H9 (cell line): ENCODE results near the gene ELOVL2. TPM values are rescaled to one million over a fixed set of nuclear protein-coding genes. Genes with fewer than 3 reads are reported as not detected.

Experiments used
- DNase-seq: peaks from one replicate; pipeline ENCODE4 v3.0.0-alpha.2; 2017
- H2AFZ ChIP-seq: one replicate; pipeline ENCODE4 v1.6.1; 2013; ENCODE audit warnings: mild to moderate bottlenecking, low read length, control low read depth, moderate library complexity
- H2AK5ac ChIP-seq: 2 replicates; pipeline ENCODE4 v1.6.1; 2013; ENCODE audit warnings: low read length, control low read depth, mixed read lengths; ENCODE audit not compliant: insufficient read length
- H2BK120ac ChIP-seq: one replicate; pipeline ENCODE4 v1.6.1; 2013; ENCODE audit warnings: low read depth, mild to moderate bottlenecking, low read length, control low read depth, inconsistent platforms; ENCODE audit not compliant: poor library complexity, severe bottlenecking
- H2BK12ac ChIP-seq: 2 replicates; pipeline ENCODE4 v1.6.1; 2013; ENCODE audit warnings: low read length, control low read depth, mixed read lengths, low read depth; ENCODE audit not compliant: insufficient read length
- H2BK15ac ChIP-seq: 2 replicates; pipeline ENCODE4 v1.6.1; 2013; ENCODE audit warnings: low read depth, low read length, control low read depth
- H2BK20ac ChIP-seq: one replicate; pipeline ENCODE4 v1.6.1; 2013; ENCODE audit warnings: low read depth, mild to moderate bottlenecking, low read length, control low read depth, inconsistent platforms; ENCODE audit not compliant: poor library complexity, severe bottlenecking
- H2BK5ac ChIP-seq: 2 replicates; pipeline ENCODE4 v1.6.1; 2013; ENCODE audit warnings: low read length, control low read depth, mixed read lengths; ENCODE audit not compliant: insufficient read length
- H3K14ac ChIP-seq: 2 replicates; pipeline ENCODE4 v1.6.1; 2013; ENCODE audit warnings: low read length, control low read depth; ENCODE audit not compliant: insufficient read depth
- H3K18ac ChIP-seq: 2 replicates; pipeline ENCODE4 v1.6.1; 2013; ENCODE audit warnings: low read depth, mild to moderate bottlenecking, mixed read lengths, low read length, control low read depth; ENCODE audit not compliant: insufficient read length
- H3K23ac ChIP-seq: 2 replicates; pipeline ENCODE4 v1.6.1; 2013; ENCODE audit warnings: low read length, control low read depth, mixed read lengths, low read depth; ENCODE audit not compliant: insufficient read length
- H3K23me2 ChIP-seq: 2 replicates; pipeline ENCODE4 v1.6.1; 2013; ENCODE audit warnings: low read depth, mild to moderate bottlenecking, mixed read lengths, low read length, control low read depth; ENCODE audit not compliant: insufficient read length, poor library complexity, severe bottlenecking
- H3K27ac ChIP-seq: 2 replicates; pipeline ENCODE4 v1.5.1; 2013; ENCODE audit warnings: low read length, control low read depth, mixed read lengths, low read depth; ENCODE audit not compliant: insufficient read length
- H3K27me3 ChIP-seq: 2 replicates; pipeline ENCODE4 v1.6.1; 2013; ENCODE audit warnings: low read length, control low read depth, inconsistent platforms; ENCODE audit not compliant: insufficient read depth
- H3K4ac ChIP-seq: 2 replicates; pipeline ENCODE4 v1.6.1; 2013; ENCODE audit warnings: low read depth, mild to moderate bottlenecking, control low read depth, inconsistent platforms, low read length, moderate library complexity
- H3K4me1 ChIP-seq: 2 replicates; pipeline ENCODE4 v1.6.1; 2013; ENCODE audit warnings: low read length, control low read depth, inconsistent platforms; ENCODE audit not compliant: insufficient read depth
- H3K4me2 ChIP-seq: 2 replicates; pipeline ENCODE4 v1.6.1; 2013; ENCODE audit warnings: low read length, control low read depth, mixed read lengths; ENCODE audit not compliant: insufficient read length, insufficient read depth
- H3K56ac ChIP-seq: 2 replicates; pipeline ENCODE4 v1.6.1; 2013; ENCODE audit warnings: low read depth, mild to moderate bottlenecking, mixed read lengths, low read length, control low read depth; ENCODE audit not compliant: insufficient read length
- H3K79me1 ChIP-seq: 2 replicates; pipeline ENCODE4 v1.6.1; 2013; ENCODE audit warnings: low read depth, mild to moderate bottlenecking, moderate library complexity, low read length, control low read depth, inconsistent platforms; ENCODE audit not compliant: insufficient read depth, poor library complexity, severe bottlenecking
- H3K79me2 ChIP-seq: 2 replicates; pipeline ENCODE4 v1.6.1; 2013; ENCODE audit warnings: low read length, control low read depth, inconsistent platforms; ENCODE audit not compliant: insufficient read depth
- H3K9ac ChIP-seq: 2 replicates; pipeline ENCODE4 v1.6.1; 2013; ENCODE audit warnings: low read length, control low read depth, mixed read lengths; ENCODE audit not compliant: insufficient read length; ENCODE audit errors: extremely low read depth
- H3K9me3 ChIP-seq: one replicate; pipeline ENCODE4 v1.6.1; 2013; ENCODE audit warnings: low read depth, low read length, inconsistent platforms; ENCODE audit not compliant: control insufficient read depth
- H3T11ph ChIP-seq: one replicate; pipeline ENCODE4 v1.6.1; 2013; ENCODE audit warnings: mild to moderate bottlenecking, low read length, control low read depth, inconsistent platforms
- H4K20me1 ChIP-seq: one replicate; pipeline ENCODE4 v1.6.1; 2013; ENCODE audit not compliant: control insufficient read depth, insufficient read length, insufficient read depth
- H4K5ac ChIP-seq: 2 replicates; pipeline ENCODE4 v1.6.1; 2013; ENCODE audit warnings: low read depth, mild to moderate bottlenecking, mixed read lengths, low read length, control low read depth; ENCODE audit not compliant: insufficient read length
- H4K8ac ChIP-seq: replicated peaks from 2 replicates; pipeline ENCODE4 v1.6.1; 2013; ENCODE audit warnings: low read length, control low read depth, mixed read lengths, low read depth; ENCODE audit not compliant: insufficient read length
- H4K91ac ChIP-seq: 2 replicates; pipeline ENCODE4 v1.6.1; 2013; ENCODE audit warnings: low read depth, mild to moderate bottlenecking, moderate library complexity, mixed read lengths, low read length, control low read depth; ENCODE audit not compliant: insufficient read length
- H3K27ac Mint-ChIP-seq, 3 experiments: 2 replicates in 2 of 3; 3 replicates in 1 of 3; pipeline ENCODE4 v1.8.0; 2020 to 2021; ENCODE audit warnings: mixed read lengths in 3 of 3, mild to moderate bottlenecking in 1 of 3, moderate library complexity in 1 of 3
- H3K27me3 Mint-ChIP-seq: 2 replicates; pipeline ENCODE4 v1.8.0; 2021; ENCODE audit warnings: low read depth, mild to moderate bottlenecking, moderate library complexity, mixed read lengths
- H3K36me3 Mint-ChIP-seq, 3 experiments: 2 replicates in 2 of 3; 3 replicates in 1 of 3; pipeline ENCODE4 v1.8.0; 2020 to 2021; ENCODE audit warnings: low read depth in 3 of 3, mixed read lengths in 3 of 3; ENCODE audit not compliant: insufficient read depth in 1 of 3
- H3K4me1 Mint-ChIP-seq, 2 experiments: 2 replicates each; pipeline ENCODE4 v1.8.0; 2020; ENCODE audit warnings: mixed read lengths in 2 of 2
- H3K4me3 Mint-ChIP-seq, 2 experiments: 2 replicates in 1 of 2; 3 replicates in 1 of 2; pipeline ENCODE4 v1.8.0; 2020 to 2021; ENCODE audit warnings: mild to moderate bottlenecking in 2 of 2, mixed read lengths in 2 of 2, moderate library complexity in 1 of 2
- H3K9me3 Mint-ChIP-seq, 2 experiments: 2 replicates in 1 of 2; 3 replicates in 1 of 2; pipeline ENCODE4 v1.8.0; 2020; ENCODE audit warnings: mild to moderate bottlenecking in 2 of 2, mixed read lengths in 2 of 2, moderate library complexity in 1 of 2
- CTCF ChIP-seq: fragments of 200-600 bp; sonication (generic); conservative IDR thresholded peaks from 3 replicates; pipeline ENCODE4 v1.8.0; 2021; ENCODE audit warnings: antibody characterized with exemption, mild to moderate bottlenecking
- WGBS: extraction: QIAGEN DNeasy Blood & Tissue Kit; methylation state at CpG from one replicate; pipeline ENCODE4 v1.1.7; 2013; ENCODE audit warnings: missing lambda C conversion rate, low lambda C conversion rate, mixed read lengths; ENCODE audit not compliant: insufficient read length; ENCODE audit errors: extremely low coverage; 5-methylcytosine and 5-hydroxymethylcytosine counted together
- total RNA-seq: library from RNA; stranded (reverse); gene quantifications from 2 replicates; pipeline ENCODE4 v1.2.1, GENCODE V29; 2021

ELOVL2 gene
- total RNA-seq, 1 experiment from 2014 or later = 0.57 TPM

GRCh38 chr6:11007715-11008608, 36.1 kb downstream of the ELOVL2 start:
- Histone ChIP-seq H3K23me2 (no peaks in the 10 kb centered on the region), H4K20me1 (no peaks in the 10 kb centered on the region), H3K9me3 (no peaks in the 10 kb centered on the region), H3K4me2 (no peak overlapping the region), H2BK20ac (no peak overlapping the region), H4K5ac (no peak overlapping the region), H3K9ac (no peak overlapping the region), H4K91ac (no peak overlapping the region), H3K56ac (no peak overlapping the region), H4K8ac (no peak overlapping the region), H3K27ac (no peak overlapping the region), H3K79me1 (no peaks in the 10 kb centered on the region), H3K27me3 (no peaks in the 10 kb centered on the region), H3K18ac (no peak overlapping the region), H3K23ac (no peak overlapping the region), H2AK5ac (no peak overlapping the region), H2BK120ac (no peak overlapping the region), H2BK15ac (no peak overlapping the region), H3K79me2 (no peaks in the 10 kb centered on the region), H3T11ph (no peak overlapping the region), H3K4me1 (no peaks in the 10 kb centered on the region; the same call in 1 of the 2 replicates), H2BK12ac (no peak overlapping the region), H2BK5ac (no peak overlapping the region), H2AFZ (no peak overlapping the region), H3K14ac (no peak overlapping the region), H3K4ac (no peak overlapping the region)
- no CpG with 5 or more reads among the region's 10 CpGs for WGBS
- Mint-ChIP-seq H3K27ac (no peak overlapping the region), H3K9me3 (no peaks in the 10 kb centered on the region), H3K27me3 (no peaks in the 10 kb centered on the region; the same call in none of the 2 replicates), H3K4me3 (no peak overlapping the region), H3K4me1 (peaks cover 15 to 16% of the 10 kb centered on the region in 2 experiments), H3K36me3 (no peaks in the 10 kb centered on the region)
- no peak for TF ChIP-seq CTCF
- no peak for DNase-seq
